ENCODE results near the gene RAE1. TPM values are rescaled to one million over a fixed set of nuclear protein-coding genes. Genes with fewer than 3 reads are reported as not detected.
A peak's percentile ranks its signal among the peaks of the same experiment; 100 is the strongest.

The RAE1 gene
- total RNA-seq, 1 experiment from 2014 or later, result 53.1 TPM

DNA sequence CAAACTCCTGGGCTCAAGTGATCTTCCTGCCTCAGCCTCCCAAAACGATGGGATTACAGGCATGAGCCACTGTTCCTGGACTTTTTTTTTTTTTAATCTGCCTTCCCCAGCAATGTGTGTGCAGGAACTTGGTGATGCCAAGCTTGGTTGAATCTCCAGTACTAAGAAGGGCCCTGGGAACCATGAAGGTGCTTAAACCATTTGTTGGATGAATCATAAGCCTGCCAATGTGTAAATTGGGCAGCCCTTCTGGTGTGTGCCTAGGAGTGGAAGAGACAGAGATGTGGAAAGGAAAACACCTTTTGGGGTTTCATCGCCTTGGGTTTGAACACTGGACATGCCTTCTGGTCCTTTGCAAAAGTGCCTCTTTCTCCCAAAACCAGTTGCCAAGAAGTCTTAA lies 28.6 kb upstream of the RAE1 start:
- TF ChIP-seq, protein P1, sequence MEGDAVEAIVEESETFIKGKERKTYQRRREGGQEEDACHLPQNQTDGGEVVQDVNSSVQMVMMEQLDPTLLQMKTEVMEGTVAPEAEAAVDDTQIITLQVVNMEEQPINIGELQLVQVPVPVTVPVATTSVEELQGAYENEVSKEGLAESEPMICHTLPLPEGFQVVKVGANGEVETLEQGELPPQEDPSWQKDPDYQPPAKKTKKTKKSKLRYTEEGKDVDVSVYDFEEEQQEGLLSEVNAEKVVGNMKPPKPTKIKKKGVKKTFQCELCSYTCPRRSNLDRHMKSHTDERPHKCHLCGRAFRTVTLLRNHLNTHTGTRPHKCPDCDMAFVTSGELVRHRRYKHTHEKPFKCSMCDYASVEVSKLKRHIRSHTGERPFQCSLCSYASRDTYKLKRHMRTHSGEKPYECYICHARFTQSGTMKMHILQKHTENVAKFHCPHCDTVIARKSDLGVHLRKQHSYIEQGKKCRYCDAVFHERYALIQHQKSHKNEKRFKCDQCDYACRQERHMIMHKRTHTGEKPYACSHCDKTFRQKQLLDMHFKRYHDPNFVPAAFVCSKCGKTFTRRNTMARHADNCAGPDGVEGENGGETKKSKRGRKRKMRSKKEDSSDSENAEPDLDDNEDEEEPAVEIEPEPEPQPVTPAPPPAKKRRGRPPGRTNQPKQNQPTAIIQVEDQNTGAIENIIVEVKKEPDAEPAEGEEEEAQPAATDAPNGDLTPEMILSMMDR (conservative IDR thresholded peaks at IDR 0.05), result no peak
- Histone ChIP-seq H3K4me1 (ENCODE audit: insufficient read depth, low read length) (no peaks in the 10 kb centered on the region), H4K20me1 (ENCODE audit: control insufficient read depth, insufficient read depth, insufficient read length) (no peaks in the 10 kb centered on the region), H2AFZ (ENCODE audit: low read length) (no peak overlapping the region), H2BK12ac (ENCODE audit: insufficient read length, low read depth, low read length) (no peak overlapping the region), H3K56ac (ENCODE audit: insufficient read length, low read depth, low read length) (no peak overlapping the region), H3K4ac (ENCODE audit: low read depth, low read length) (no peak overlapping the region), H3K79me1 (ENCODE audit: insufficient read depth, low read depth, low read length, poor library complexity, severe bottlenecking) (no peaks in the 10 kb centered on the region), H2BK120ac (ENCODE audit: low read depth, low read length, poor library complexity, severe bottlenecking) (no peak overlapping the region), H2BK5ac (ENCODE audit: insufficient read length, low read length) (no peak overlapping the region), H2BK15ac (ENCODE audit: low read depth, low read length) (no peak overlapping the region), H3T11ph (ENCODE audit: low read length) (no peak overlapping the region), H2AK5ac (ENCODE audit: insufficient read length, low read length) (no peak overlapping the region), H3K9me3 (ENCODE audit: control insufficient read depth, low read depth, low read length) (no peaks in the 10 kb centered on the region), H3K4me2 (ENCODE audit: insufficient read depth, insufficient read length, low read length) (no peak overlapping the region), H2BK20ac (ENCODE audit: low read depth, low read length, poor library complexity, severe bottlenecking) (no peak overlapping the region), H4K5ac (ENCODE audit: insufficient read length, low read depth, low read length) (no peak overlapping the region), H3K27ac (ENCODE audit: insufficient read length, low read depth, low read length) (no peak overlapping the region), H3K23me2 (ENCODE audit: insufficient read length, low read depth, low read length, poor library complexity, severe bottlenecking) (no peaks in the 10 kb centered on the region), H3K14ac (ENCODE audit: insufficient read depth, low read length) (no peak overlapping the region), H3K27me3 (ENCODE audit: insufficient read depth, low read length) (no peaks in the 10 kb centered on the region), H3K23ac (ENCODE audit: insufficient read length, low read depth, low read length) (no peak overlapping the region), H3K79me2 (ENCODE audit: insufficient read depth, low read length) (no peaks in the 10 kb centered on the region), H4K8ac (replicated peaks; ENCODE audit: insufficient read length, low read depth, low read length) (no peak overlapping the region), H3K9ac (ENCODE audit: extremely low read depth, insufficient read length, low read length) (no peak overlapping the region), H3K18ac (ENCODE audit: insufficient read length, low read depth, low read length) (no peak overlapping the region), H4K91ac (ENCODE audit: insufficient read length, low read depth, low read length) (no peak overlapping the region)
- no peak for DNase-seq
- Mint-ChIP-seq H3K27ac (peak overlapping the region in 1 of 3 experiments; percentile 93; a peak in 3 of 7 replicates), H3K9me3 (no peaks in the 10 kb centered on the region), H3K27me3 (ENCODE audit: low read depth) (peaks cover 22% of the 10 kb centered on the region), H3K4me1 (peaks cover 37 to 50% of the 10 kb centered on the region in 2 experiments), H3K4me3 (no peak overlapping the region), H3K36me3 (ENCODE audit: insufficient read depth in 1 of 3, low read depth in 3 of 3) (no peaks in the 10 kb centered on the region)
- WGBS (ENCODE audit: extremely low coverage, insufficient read length, low lambda C conversion rate), result no CpG with 5 or more reads among the region's 2 CpGs
